Adipose tissue (tissue), 3 donors: ENCODE data around the gene AKAP10. TPM values are rescaled to one million over a fixed set of nuclear protein-coding genes. Genes with fewer than 3 reads are reported as not detected.
"Not testable (repeated sequence)": the region's sequence is repeated elsewhere in the genome, so short reads cannot be mapped to it uniquely, and the experiment has no call there.

ENCODE experiments used
- H3K27ac ChIP-seq: one replicate; pipeline ENCODE4 v1.5.1; 2013; ENCODE audit warnings: low read depth, low read length
- WGBS, 3 donors: extraction: QIAGEN DNeasy Blood & Tissue Kit; methylation state at CpG; one replicate each; pipeline ENCODE4 v1.1.7; 2013; 5-methylcytosine and 5-hydroxymethylcytosine counted together
- polyA plus RNA-seq, 3 donors: library from polyadenylated mRNA; stranded (reverse); fragments of 200-250 nt; gene quantifications; one replicate each; pipeline ENCODE4 v1.2.3, GENCODE V29; 2013
- donor health status: healthy with polysubstance abuse.
- donor health status: Bipolar disorder and iron deficiency.
- donor health status: healthy.

The AKAP10 gene
- polyA plus RNA-seq, 3 donors: 5.6 to 11.4 (median 8.4) TPM

DNA sequence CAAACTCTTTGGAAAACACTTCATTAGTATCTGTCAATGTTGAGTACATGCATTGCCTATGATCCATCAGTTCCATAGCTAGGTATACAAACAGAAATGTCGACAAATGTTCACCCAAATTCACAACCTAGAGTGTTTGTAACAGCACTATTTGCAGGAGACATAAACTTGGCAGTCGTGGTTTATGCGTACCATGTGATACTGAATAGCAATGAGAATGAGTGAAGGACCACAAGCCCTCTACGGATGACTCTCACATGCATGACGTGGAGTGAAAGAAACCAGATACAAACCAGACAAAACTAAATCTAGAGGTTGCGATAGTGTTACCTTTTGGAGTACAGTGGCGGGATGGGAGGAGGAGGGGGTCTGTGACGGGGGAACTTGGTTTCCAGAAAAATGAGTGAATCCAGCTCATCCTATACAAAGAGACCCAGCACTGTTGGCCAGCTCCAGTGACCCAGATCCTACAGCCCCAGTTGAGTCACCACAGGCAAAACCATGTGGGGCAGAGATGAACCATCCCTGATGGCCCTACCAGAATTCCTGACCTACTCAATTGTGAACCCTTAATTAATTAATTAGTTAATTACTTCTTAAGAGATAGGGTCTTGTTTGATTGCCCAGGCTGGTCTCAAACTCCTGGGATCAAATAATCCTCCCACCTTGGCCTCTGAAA is 94.0 kb downstream of the AKAP10 start:
- WGBS, 3 donors: 70 to 88% (median 70%) methylated on average over 8 of the region's 8 CpGs
- no peak overlapping the region for H3K27ac ChIP-seq

DNA sequence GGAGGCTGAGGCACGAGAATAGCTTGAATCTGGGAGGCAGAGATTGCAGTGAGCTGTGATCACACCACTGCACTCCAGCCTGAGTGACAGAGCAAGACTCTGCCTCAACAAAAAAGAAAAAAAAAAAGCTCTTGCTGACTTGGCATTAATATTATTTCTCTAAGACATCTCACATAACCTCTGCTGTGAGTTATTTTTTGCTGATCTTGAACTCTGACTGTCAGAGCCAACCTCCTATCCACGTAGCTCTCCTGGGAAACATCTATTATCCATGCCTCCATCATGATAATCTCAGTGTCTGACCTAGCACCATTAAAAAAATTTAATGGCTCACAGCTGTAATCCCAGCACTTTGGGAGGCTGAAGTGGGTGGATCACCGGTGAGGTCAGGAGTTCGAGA is 97.2 kb downstream of the AKAP10 start:
- WGBS, 3 donors: 68 to 90% (median 79%) methylated on average over 4 of the region's 4 CpGs
- no peak overlapping the region for H3K27ac ChIP-seq

GRCh38 chr17:19877364-19877945 is 100.2 kb downstream of the AKAP10 start:
- H3K27ac ChIP-seq: no peak overlapping the region
- WGBS, 3 donors: 38 to 40% (median 39%) methylated on average over 6 of the region's 6 CpGs

GRCh38 chr17:19876529-19877161 is 101.0 kb downstream of the AKAP10 start:
- 41 to 46% (median 45%) methylated on average over 13 of the region's 13 CpGs for WGBS, 3 donors
- H3K27ac ChIP-seq: no peak overlapping the region

- no peak overlapping the region for H3K27ac ChIP-seq
- 83 to 88% (median 85%) methylated on average over 10 of the region's 10 CpGs for WGBS, 3 donors
Measured at GRCh38 chr17:19874256-19874655, 103.4 kb downstream of the AKAP10 start.

- WGBS, 3 donors: 84 to 97% (median 84%) methylated on average over 3 of the region's 3 CpGs
- no peak overlapping the region for H3K27ac ChIP-seq
Measured at GRCh38 chr17:19873346-19873745, 104.3 kb downstream of the AKAP10 start.

DNA sequence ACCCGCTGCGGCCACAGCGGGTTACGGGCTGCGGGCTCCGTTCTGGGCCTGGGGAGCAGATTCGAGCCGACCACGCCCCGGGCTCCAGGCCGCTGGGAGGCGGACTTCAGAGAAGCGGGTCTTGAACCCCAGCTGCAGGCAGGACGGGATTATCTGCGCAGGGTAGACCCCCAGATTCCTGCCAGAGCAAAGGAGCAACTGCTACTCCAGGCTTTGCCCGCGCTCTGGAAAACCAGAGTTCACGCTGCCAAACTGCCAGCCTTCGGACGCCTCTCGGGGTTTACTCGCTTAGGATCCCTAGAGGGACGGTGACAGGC is 109.6 kb downstream of the AKAP10 start:
- H3K27ac ChIP-seq: no peak overlapping the region
- 29 to 42% (median 34%) methylated on average over 23 of the region's 23 CpGs for WGBS, 3 donors

DNA sequence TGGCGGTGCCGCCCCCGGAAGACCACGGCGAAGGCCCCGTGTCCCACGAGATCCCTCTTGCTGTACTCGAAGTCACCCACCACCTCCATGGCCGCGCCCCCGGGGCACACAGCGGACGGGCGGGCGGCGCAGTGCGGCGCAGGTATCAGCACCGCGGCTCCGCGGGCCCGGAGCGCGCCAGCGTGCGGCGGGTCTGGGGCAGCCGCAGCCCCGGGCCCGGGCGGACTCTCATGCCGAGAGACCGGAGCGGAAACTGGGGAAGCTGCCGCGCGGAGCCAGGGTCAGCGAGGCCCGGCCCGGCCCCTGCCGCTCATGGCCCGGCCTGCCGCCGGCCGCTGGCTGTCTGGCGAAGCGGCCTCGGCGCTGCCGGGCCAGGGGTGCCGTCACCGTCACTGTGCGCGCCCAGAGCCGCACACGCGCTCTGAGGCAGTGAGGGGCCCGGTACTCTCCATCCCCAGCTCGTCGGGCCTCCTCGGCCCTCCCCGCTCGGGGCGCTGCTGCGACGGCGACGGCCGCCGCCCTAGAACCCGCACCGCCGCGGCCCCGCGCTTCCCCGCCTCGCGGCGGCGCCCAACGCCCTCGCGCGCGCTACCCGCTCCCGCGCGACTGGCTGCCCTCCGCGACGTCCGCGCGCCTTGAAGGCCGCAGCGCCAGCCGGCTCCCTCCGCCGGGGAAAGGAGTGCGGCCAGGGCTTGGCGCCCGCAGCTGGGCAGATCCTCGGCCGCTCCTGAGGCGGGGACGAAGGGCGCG is 110.1 kb downstream of the AKAP10 start, which contains the start of gene ULK2:
Gene ULK2, minus strand, starts transcription at position 608 of the 750 bp plus-strand sequence. Its CDS starts 519 bp downstream, at position 89.
- H3K27ac ChIP-seq: no peak within 1 kb of the TSS
- 0 to 1% (median 1%) methylated on average over 63 to 111 of the region's 111 CpGs for WGBS, 3 donors

GRCh38 chr17:19867079-19867328 is 110.6 kb downstream of the AKAP10 start:
- WGBS, 3 donors: 0 to 1% (median 0%) methylated on average over 27 of the region's 27 CpGs
- H3K27ac ChIP-seq: no peak overlapping the region

GRCh38 chr17:19865021-19865420 is 112.6 kb downstream of the AKAP10 start:
- H3K27ac ChIP-seq: no peak overlapping the region
- WGBS, 3 donors: 74 to 96% (median 79%) methylated on average over 3 of the region's 3 CpGs

DNA sequence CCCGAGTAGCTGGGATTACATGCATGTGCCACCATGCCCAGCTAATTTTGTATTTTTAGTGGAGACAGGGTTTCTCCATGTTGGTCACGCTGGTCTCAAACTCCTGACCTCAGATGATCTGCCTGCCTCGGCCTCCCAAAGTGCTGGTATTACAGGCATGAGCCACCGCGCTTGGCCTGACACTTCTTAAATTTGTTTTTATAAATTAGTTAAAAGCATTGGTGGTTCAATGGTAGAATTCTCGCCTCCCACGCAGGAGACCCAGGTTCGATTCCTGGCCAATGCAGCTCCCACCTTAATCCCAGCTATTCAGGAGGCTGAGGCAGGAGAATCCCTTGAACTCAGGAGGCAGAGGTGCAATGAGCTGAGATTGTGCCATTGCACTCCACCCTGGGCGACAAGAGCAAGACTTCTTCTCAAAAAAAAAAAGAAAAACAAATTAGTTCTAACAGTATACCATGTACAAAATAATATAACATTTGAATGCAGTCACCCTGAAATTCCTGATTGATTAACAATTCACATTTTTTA is 116.9 kb downstream of the AKAP10 start:
- 95 to 96% (median 96%) methylated on average over 9 of the region's 9 CpGs for WGBS, 3 donors
- not testable (repeated sequence) for H3K27ac ChIP-seq

DNA sequence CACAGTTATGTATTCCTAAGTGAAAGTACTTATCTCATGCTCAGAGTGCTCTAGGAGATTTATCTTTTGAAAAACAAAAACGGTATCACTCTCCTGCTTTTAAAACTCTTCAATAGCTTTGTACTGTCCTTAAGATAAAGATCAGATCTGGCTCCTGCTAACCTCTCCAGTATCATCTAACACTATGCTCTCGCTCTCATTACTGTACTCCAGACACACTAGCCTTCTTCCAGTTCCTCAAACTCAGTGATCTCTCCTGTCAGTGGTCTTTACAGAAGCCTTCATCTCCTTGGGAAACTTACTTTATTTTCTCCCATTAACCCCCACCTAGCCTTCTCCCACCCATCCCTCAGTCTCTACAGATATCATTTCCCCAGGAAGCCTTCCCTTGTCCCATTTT is 120.0 kb downstream of the AKAP10 start:
- 62 to 86% (median 75%) methylated on average over 2 of the region's 2 CpGs for WGBS, 3 donors
- no peak overlapping the region for H3K27ac ChIP-seq

Other genes starting within 250 kb of the AKAP10 start
- 10 to 100 TPM in 1 of 3 donors, under 1 TPM in 2; 0.28 to 13.1 (median 0.67) TPM for gene ALDH3A1, start 229.5 kb downstream of the AKAP10 start, polyA plus RNA-seq
- 10 to 100 TPM in 1 of 3 donors, 1 to 10 TPM in 2; 4.6 to 18.6 (median 7.4) TPM for gene ULK2, start 109.9 kb downstream of the AKAP10 start, polyA plus RNA-seq
- gene SPECC1, start 31.5 kb upstream of the AKAP10 start, polyA plus RNA-seq: 10 to 100 TPM in 1 of 3 donors, 1 to 10 TPM in 2; 5.0 to 11.5 (median 8.2) TPM